Measurements from ENCODE around the gene GTPBP2. TPM values are rescaled to one million over a fixed set of nuclear protein-coding genes. Genes with fewer than 3 reads are reported as not detected.

GTPBP2 gene
- total and polyA plus RNA-seq, 2 donors (not counting 1 experiment from before 2014, with no cell fraction given): 80.8 to 103 TPM

GRCh38 chr6:43645613-43645964, 16.5 kb upstream of the GTPBP2 start:
- Mint-ChIP-seq H3K4me3 (peak overlapping the region; percentile 93), H3K27ac (peak overlapping the region; percentile 66), H3K9me3 (ENCODE audit: insufficient read depth) (no peaks in the 10 kb centered on the region), H3K27me3 (no peaks in the 10 kb centered on the region), H3K4me1 (peaks cover 19% of the 10 kb centered on the region)
- Histone ChIP-seq H3K79me2 (ENCODE audit: control insufficient read depth, insufficient read depth, low read length) (peaks cover 13% of the 10 kb centered on the region), H3K27ac (ENCODE audit: low read length in 2 of 2) (no peak overlapping the region), H3K36me3 (replicated peaks in 1 of 2; ENCODE audit: control extremely low read depth in 1 of 2, control insufficient read depth in 1 of 2, extremely low read depth in 1 of 2, insufficient read depth in 2 of 2, low read length in 1 of 2) (peaks cover 2 to 17% of the 10 kb centered on the region in 2 experiments), H3K27me3 (replicated peaks in 1 of 4; ENCODE audit: control extremely low read depth in 1 of 4, control insufficient read depth in 3 of 4, insufficient read depth in 4 of 4, low read length in 3 of 4) (no peaks in the 10 kb centered on the region), H2AFZ (ENCODE audit: insufficient read depth, low read depth, low read length, poor library complexity, severe bottlenecking) (peak overlapping the region; percentile 88), H4K20me1 (ENCODE audit: control insufficient read depth, insufficient read depth, low read length, poor library complexity, severe bottlenecking) (peaks cover 10% of the 10 kb centered on the region), H3K4me3 (ENCODE audit: control extremely low read depth in 1 of 5, extremely low read depth in 1 of 5, insufficient read depth in 1 of 5, low read depth in 2 of 5, low read length in 4 of 5) (peak overlapping the region; percentile 53 to 74 (median 57)), H3K9me3 (ENCODE audit: control extremely low read depth in 1 of 3, control insufficient read depth in 2 of 3, insufficient read depth in 1 of 3, low read length in 2 of 3) (no peaks in the 10 kb centered on the region), H3K4me2 (replicated peaks; ENCODE audit: low read depth, low read length, poor library complexity, severe bottlenecking) (peak overlapping the region; percentile 93), H3K4me1 (ENCODE audit: control insufficient read depth in 2 of 2, insufficient read depth in 2 of 2, low read length in 2 of 2) (peaks cover 4 to 12% of the 10 kb centered on the region in 2 donors), H3K9ac (ENCODE audit: low read length) (peak overlapping the region; percentile 59)
- intact Hi-C loops (cut with micrococcal nuclease): loop anchor here (1.0 kb wide), 2 partner anchors 10 to 16 kb away; partner anchors contain the start of genes GTPBP2 and MAD2L1BP
- POLR2A ChIA-PET: interaction anchor here (0.6 to 1.5 kb wide), 3 partner anchors 11 to 16 kb away, joined by 5 to 9 read pairs (median 6); partner anchors contain the start of gene GTPBP2
- under 1% methylated on average over 6 of the region's 9 CpGs for WGBS (ENCODE audit: insufficient coverage)
- DNase-seq: no peak
- CTCF ChIA-PET: interaction anchor here (0.9 to 2.0 kb wide), 10 partner anchors 16 to 433 kb away, joined by 3 to 8 read pairs (median 4); partner anchors contain the start of genes GTPBP2 and VEGFA
- no peak for ATAC-seq (ENCODE audit: low read depth)
- TF ChIP-seq EZH2 (IDR thresholded peaks at IDR 0.05; ENCODE audit: borderline replicate concordance, insufficient read depth, low read depth, low read length, poor library complexity, severe bottlenecking) (no peak), CTCF (IDR thresholded peaks at IDR 0.05) (no peak)

- intact Hi-C loops (cut with micrococcal nuclease): loop anchor here (1.0 kb wide), 2 partner anchors 10 to 16 kb away; partner anchors contain the start of genes GTPBP2 and MAD2L1BP
- peaks cover 4 to 12% of the 10 kb centered on the region in 2 donors for H3K4me1 ChIP-seq (ENCODE audit: control insufficient read depth in 2 of 2, insufficient read depth in 2 of 2, low read length in 2 of 2)
- H3K9me3 ChIP-seq (ENCODE audit: control extremely low read depth in 1 of 3, control insufficient read depth in 2 of 3, insufficient read depth in 1 of 3, low read length in 2 of 3): no peaks in the 10 kb centered on the region
- peak within 1 kb of the TSS; percentile 59 for H3K9ac ChIP-seq (ENCODE audit: low read length)
- peak within 1 kb of the TSS in 1 of 2 donors; percentile 51 for H3K27ac ChIP-seq (ENCODE audit: low read length in 2 of 2)
- no peaks in the 10 kb centered on the region for H3K9me3 Mint-ChIP-seq (ENCODE audit: insufficient read depth)
- H3K4me3 Mint-ChIP-seq: peak within 1 kb of the TSS; percentile 93
- H3K36me3 ChIP-seq (replicated peaks in 1 of 2; ENCODE audit: control extremely low read depth in 1 of 2, control insufficient read depth in 1 of 2, extremely low read depth in 1 of 2, insufficient read depth in 2 of 2, low read length in 1 of 2): peaks cover 5 to 22% of the 10 kb centered on the region in 2 experiments
- H3K79me2 ChIP-seq (ENCODE audit: control insufficient read depth, insufficient read depth, low read length): peaks cover 15% of the 10 kb centered on the region
- ATAC-seq (ENCODE audit: low read depth) (peak; percentile 91), DNase-seq (peak; percentile 74)
- peak within 1 kb of the TSS; percentile 93 for H3K4me2 ChIP-seq (replicated peaks; ENCODE audit: low read depth, low read length, poor library complexity, severe bottlenecking)
- no peaks in the 10 kb centered on the region for H3K27me3 Mint-ChIP-seq
- peaks cover 16% of the 10 kb centered on the region for H4K20me1 ChIP-seq (ENCODE audit: control insufficient read depth, insufficient read depth, low read length, poor library complexity, severe bottlenecking)
- CTCF ChIA-PET: interaction anchor here (0.6 to 2.0 kb wide), 11 partner anchors 11 to 434 kb away, joined by 3 to 8 read pairs (median 4); partner anchors contain the start of genes GTPBP2 and VEGFA
- H3K27me3 ChIP-seq (replicated peaks in 1 of 4; ENCODE audit: control extremely low read depth in 1 of 4, control insufficient read depth in 3 of 4, insufficient read depth in 4 of 4, low read length in 3 of 4): no peaks in the 10 kb centered on the region
- H3K27ac Mint-ChIP-seq: peak within 1 kb of the TSS; percentile 66
- no peak for TF ChIP-seq CTCF (IDR thresholded peaks at IDR 0.05)
- no peak for TF ChIP-seq EZH2 (IDR thresholded peaks at IDR 0.05; ENCODE audit: borderline replicate concordance, insufficient read depth, low read depth, low read length, poor library complexity, severe bottlenecking)
- WGBS (ENCODE audit: insufficient coverage): 5% methylated on average over 50 of the region's 52 CpGs
- peak within 1 kb of the TSS; percentile 53 to 74 (median 57) for H3K4me3 ChIP-seq (ENCODE audit: control extremely low read depth in 1 of 5, extremely low read depth in 1 of 5, insufficient read depth in 1 of 5, low read depth in 2 of 5, low read length in 4 of 5)
- H3K4me1 Mint-ChIP-seq: peaks cover 20% of the 10 kb centered on the region
- H2AFZ ChIP-seq (ENCODE audit: insufficient read depth, low read depth, low read length, poor library complexity, severe bottlenecking): peak within 1 kb of the TSS; percentile 88
- POLR2A ChIA-PET: interaction anchor here (0.6 to 1.5 kb wide), 5 partner anchors 11 to 43 kb away, joined by 5 to 9 read pairs (median 6); partner anchors contain the start of genes GTPBP2 and MRPS18A
Observed at GRCh38 chr6:43644940-43645612, 16.0 kb upstream of the GTPBP2 start, which contains the start of gene RSPH9. RSPH9 (plus strand) TSS chr6:43645036; CDS start chr6:43645099, 63 bp downstream.
